Measurements from ENCODE around the gene IRF8.

The IRF8 gene

GRCh38 chr16:85860413-85861094, 38.4 kb upstream of the IRF8 start:
- TF ChIP-seq CTCF (IDR thresholded peaks at IDR 0.05; ENCODE audit: borderline replicate concordance, insufficient read depth, low read depth, low read length): no peak
- H3K4me3 ChIP-seq (ENCODE audit: low read depth, low read length): no peak overlapping the region

GRCh38 chr16:85861095-85861825, 37.7 kb upstream of the IRF8 start:
- H3K4me3 ChIP-seq (ENCODE audit: low read depth, low read length): no peak overlapping the region
- TF ChIP-seq CTCF (IDR thresholded peaks at IDR 0.05; ENCODE audit: borderline replicate concordance, insufficient read depth, low read depth, low read length): 0 out of 2 replicates have a peak, but pooled peaks have one; percentile 0

- no peak overlapping the region for H3K4me3 ChIP-seq (ENCODE audit: low read depth, low read length)
- no peak for TF ChIP-seq CTCF (IDR thresholded peaks at IDR 0.05; ENCODE audit: borderline replicate concordance, insufficient read depth, low read depth, low read length)
Measured at GRCh38 chr16:85862476-85863383, 36.2 kb upstream of the IRF8 start.

- no peak overlapping the region for H3K4me3 ChIP-seq (ENCODE audit: low read depth, low read length)
- TF ChIP-seq CTCF (IDR thresholded peaks at IDR 0.05; ENCODE audit: borderline replicate concordance, insufficient read depth, low read depth, low read length): no peak
Measured at GRCh38 chr16:85863384-85863774, 35.6 kb upstream of the IRF8 start.

GRCh38 chr16:85864965-85865364, 34.0 kb upstream of the IRF8 start:
- TF ChIP-seq CTCF (IDR thresholded peaks at IDR 0.05; ENCODE audit: borderline replicate concordance, insufficient read depth, low read depth, low read length): no peak
- H3K4me3 ChIP-seq (ENCODE audit: low read depth, low read length): no peak overlapping the region

- TF ChIP-seq CTCF (IDR thresholded peaks at IDR 0.05; ENCODE audit: borderline replicate concordance, insufficient read depth, low read depth, low read length): no peak
- H3K4me3 ChIP-seq (ENCODE audit: low read depth, low read length): no peak overlapping the region
Measured at GRCh38 chr16:85867189-85867588, 31.8 kb upstream of the IRF8 start.

Data from GM12875 (cell line).